GM12878 (cell line): ENCODE data around the gene LTBP4. TPM values are rescaled to one million over a fixed set of nuclear protein-coding genes. Genes with fewer than 3 reads are reported as not detected.

Source experiments
- BCL11A ChIP-seq: IDR thresholded peaks from 2 replicates; pipeline ENCODE4 v1.6.1; 2011; ENCODE audit warnings: low read depth, low read length
- BCL3 ChIP-seq: IDR thresholded peaks from 2 replicates; pipeline ENCODE4 v1.6.1; 2011; ENCODE audit warnings: borderline replicate concordance, low read depth, mild to moderate bottlenecking, moderate library complexity, low read length; ENCODE audit not compliant: insufficient read depth, poor library complexity, severe bottlenecking
- BMI1 ChIP-seq: fragments of 450-650 bp; IDR thresholded peaks from 2 replicates; pipeline ENCODE4 v1.6.1; 2016; ENCODE audit warnings: mild to moderate bottlenecking, moderate library complexity, borderline replicate concordance
- CBFB ChIP-seq: IDR thresholded peaks from 2 replicates; pipeline ENCODE4 v1.6.1; 2016; ENCODE audit warnings: antibody characterized with exemption, low read depth
- CREM ChIP-seq: IDR thresholded peaks from 2 replicates; pipeline ENCODE4 v1.6.1; 2014; ENCODE audit warnings: antibody characterized with exemption, low read depth
- EGR1 ChIP-seq, 2 experiments: IDR thresholded peaks; 1 replicate in 1 of 2; 2 replicates in 1 of 2; pipeline ENCODE4 v1.6.1; 2011 to 2012; ENCODE audit warnings: low read depth in 2 of 2, low read length in 2 of 2, borderline replicate concordance in 1 of 2, mild to moderate bottlenecking in 1 of 2, moderate library complexity in 1 of 2
- ESRRA ChIP-seq: IDR thresholded peaks from 2 replicates; pipeline ENCODE4 v1.6.1; 2012; ENCODE audit warnings: mild to moderate bottlenecking, low read length, improper control_type of control experiment
- ETV6 ChIP-seq, 2 experiments: fragments of 450-650 bp in 1 of 2; IDR thresholded peaks in 1 of 2; conservative IDR thresholded peaks in 1 of 2; 2 replicates each; pipeline ENCODE4 v1.6.1; 2014; ENCODE audit warnings: antibody characterized with exemption in 1 of 2, borderline replicate concordance in 1 of 2, low read depth in 1 of 2, mild to moderate bottlenecking in 1 of 2, moderate library complexity in 1 of 2
- FOXM1 ChIP-seq: IDR thresholded peaks from 2 replicates; pipeline ENCODE4 v1.6.1; 2012; ENCODE audit warnings: low read depth, mild to moderate bottlenecking, inconsistent platforms, low read length, moderate library complexity
- GABPA ChIP-seq: IDR thresholded peaks from 2 replicates; pipeline ENCODE4 v1.6.1; 2014; ENCODE audit warnings: antibody characterized with exemption, low read depth, mild to moderate bottlenecking, inconsistent platforms
- IRF4 ChIP-seq: IDR thresholded peaks from 2 replicates; pipeline ENCODE4 v1.6.1; 2011; ENCODE audit warnings: low read depth, low read length
- NBN ChIP-seq: fragments of 450-650 bp; IDR thresholded peaks from 2 replicates; pipeline ENCODE4 v1.6.1; 2016
- NFIC ChIP-seq: IDR thresholded peaks from 2 replicates; pipeline ENCODE4 v1.6.1; 2012; ENCODE audit warnings: low read depth, mild to moderate bottlenecking, inconsistent platforms, low read length, moderate library complexity
- NFXL1 ChIP-seq: fragments of 450-650 bp; IDR thresholded peaks from 2 replicates; pipeline ENCODE4 v1.6.1; 2017; ENCODE audit warnings: antibody characterized with exemption, mild to moderate bottlenecking, borderline replicate concordance
- NFYB ChIP-seq: IDR thresholded peaks from 2 replicates; pipeline ENCODE4 v1.6.1; 2011; ENCODE audit warnings: low read depth, mild to moderate bottlenecking, low read length, improper control_type of control experiment, moderate library complexity; ENCODE audit not compliant: insufficient read depth
- POLR2AphosphoS2 ChIP-seq: IDR thresholded peaks from 2 replicates; pipeline ENCODE4 v1.6.1; 2011; ENCODE audit warnings: low read depth, mild to moderate bottlenecking, low read length, improper control_type of control experiment, moderate library complexity
- RUNX3 ChIP-seq: IDR thresholded peaks from 2 replicates; pipeline ENCODE4 v1.6.1; 2012; ENCODE audit warnings: low read length, inconsistent platforms
- SIN3A ChIP-seq: IDR thresholded peaks from 2 replicates; pipeline ENCODE4 v1.6.1; 2012; ENCODE audit warnings: low read depth, low read length, improper control_type of control experiment
- SIX5 ChIP-seq: IDR thresholded peaks from 2 replicates; pipeline ENCODE4 v1.6.1; 2011; ENCODE audit warnings: mild to moderate bottlenecking, low read depth, low read length, moderate library complexity; ENCODE audit not compliant: severe bottlenecking
- SP1 ChIP-seq: IDR thresholded peaks from one replicate; pipeline ENCODE4 v1.6.1; 2011; ENCODE audit warnings: low read depth, low read length
- STAT3 ChIP-seq: IDR thresholded peaks from 2 replicates; pipeline ENCODE4 v1.6.1; 2011; ENCODE audit warnings: low read depth, low read length, improper control_type of control experiment
- TCF12 ChIP-seq: IDR thresholded peaks from 2 replicates; pipeline ENCODE4 v1.6.1; 2011; ENCODE audit warnings: low read depth, mild to moderate bottlenecking, low read length
- WRNIP1 ChIP-seq: IDR thresholded peaks from 2 replicates; pipeline ENCODE4 v1.6.1; 2011; ENCODE audit warnings: low read depth, low read length, improper control_type of control experiment, borderline replicate concordance
- polyA plus RNA-seq, 11 experiments: library from polyadenylated mRNA; depleted of rRNA in 4 of 11; unstranded in 6 of 11; stranded (reverse) in 5 of 11; fragments of >200 nt; fragmentation: Nextera tagmentation in 4 of 11; fragmentation: Illumina TruSeq in 1 of 11; extraction: Ambion mirVana in 4 of 11; extraction: Trizol in 1 of 11; gene quantifications; 1 replicate in 1 of 11; 2 replicates in 10 of 11; pipeline versions ENCODE4 v1.2.1 to v1.2.3, GENCODE V29; 2011 to 2016; ENCODE audit warnings: inconsistent platforms in 2 of 11, missing spikeins in 2 of 11, low read depth in 1 of 11
- total RNA-seq, 4 experiments: library from RNA; depleted of rRNA in 3 of 4; stranded (reverse); fragments of >200 nt in 3 of 4; fragmentation: Illumina TruSeq in 1 of 4; extraction: Trizol in 1 of 4; gene quantifications; 2 replicates each; pipeline versions ENCODE4 v1.2.1 to v1.2.3, GENCODE V29; 2013 to 2021
- TF ChIP-seq, protein P1 (sequence below): fragments of 450-650 bp; IDR thresholded peaks from 2 replicates; pipeline ENCODE4 v1.6.1; 2017; ENCODE audit warnings: mild to moderate bottlenecking, moderate library complexity
- TF ChIP-seq, protein P2 (sequence below): IDR thresholded peaks from 2 replicates; pipeline ENCODE4 v1.6.1; 2011; ENCODE audit warnings: mild to moderate bottlenecking, low read depth, low read length, moderate library complexity; ENCODE audit not compliant: insufficient replicate concordance

Gene LTBP4
- total and polyA plus RNA-seq, 10 of the 15 experiments (the other 5 are each of a cell fraction or from before 2014, with no cell fraction given): 0.09 to 34.6 (median 8.5) TPM; not detected in 1

- TF ChIP-seq, protein P1, sequence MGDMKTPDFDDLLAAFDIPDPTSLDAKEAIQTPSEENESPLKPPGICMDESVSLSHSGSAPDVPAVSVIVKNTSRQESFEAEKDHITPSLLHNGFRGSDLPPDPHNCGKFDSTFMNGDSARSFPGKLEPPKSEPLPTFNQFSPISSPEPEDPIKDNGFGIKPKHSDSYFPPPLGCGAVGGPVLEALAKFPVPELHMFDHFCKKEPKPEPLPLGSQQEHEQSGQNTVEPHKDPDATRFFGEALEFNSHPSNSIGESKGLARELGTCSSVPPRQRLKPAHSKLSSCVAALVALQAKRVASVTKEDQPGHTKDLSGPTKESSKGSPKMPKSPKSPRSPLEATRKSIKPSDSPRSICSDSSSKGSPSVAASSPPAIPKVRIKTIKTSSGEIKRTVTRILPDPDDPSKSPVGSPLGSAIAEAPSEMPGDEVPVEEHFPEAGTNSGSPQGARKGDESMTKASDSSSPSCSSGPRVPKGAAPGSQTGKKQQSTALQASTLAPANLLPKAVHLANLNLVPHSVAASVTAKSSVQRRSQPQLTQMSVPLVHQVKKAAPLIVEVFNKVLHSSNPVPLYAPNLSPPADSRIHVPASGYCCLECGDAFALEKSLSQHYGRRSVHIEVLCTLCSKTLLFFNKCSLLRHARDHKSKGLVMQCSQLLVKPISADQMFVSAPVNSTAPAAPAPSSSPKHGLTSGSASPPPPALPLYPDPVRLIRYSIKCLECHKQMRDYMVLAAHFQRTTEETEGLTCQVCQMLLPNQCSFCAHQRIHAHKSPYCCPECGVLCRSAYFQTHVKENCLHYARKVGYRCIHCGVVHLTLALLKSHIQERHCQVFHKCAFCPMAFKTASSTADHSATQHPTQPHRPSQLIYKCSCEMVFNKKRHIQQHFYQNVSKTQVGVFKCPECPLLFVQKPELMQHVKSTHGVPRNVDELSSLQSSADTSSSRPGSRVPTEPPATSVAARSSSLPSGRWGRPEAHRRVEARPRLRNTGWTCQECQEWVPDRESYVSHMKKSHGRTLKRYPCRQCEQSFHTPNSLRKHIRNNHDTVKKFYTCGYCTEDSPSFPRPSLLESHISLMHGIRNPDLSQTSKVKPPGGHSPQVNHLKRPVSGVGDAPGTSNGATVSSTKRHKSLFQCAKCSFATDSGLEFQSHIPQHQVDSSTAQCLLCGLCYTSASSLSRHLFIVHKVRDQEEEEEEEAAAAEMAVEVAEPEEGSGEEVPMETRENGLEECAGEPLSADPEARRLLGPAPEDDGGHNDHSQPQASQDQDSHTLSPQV: no peak
- TF ChIP-seq NFXL1 (no peak), SIX5 (no peak), IRF4 (no peak), ETV6 (conservative IDR thresholded peaks at IDR 0.05 in 1 of 2, IDR thresholded peaks at IDR 0.05 in 1 of 2; ENCODE audit: borderline replicate concordance in 1 of 2, low read depth in 1 of 2) (no peak; a peak in 1 of 4 replicates), SP1 (peak; percentile 93), NBN (no peak), EGR1 (IDR thresholded peaks at IDR 0.05; ENCODE audit: borderline replicate concordance in 1 of 2, low read depth in 2 of 2, low read length in 2 of 2) (0 out of 3 replicates have a peak, but pooled peaks of 1 of the 2 experiments have one; percentile 26), RUNX3 (peak; percentile 45; the same call in 1 of the 2 replicates), CBFB (peak; percentile 25; the same call in 1 of the 2 replicates), NFIC (no peak), ESRRA (no peak), TCF12 (no peak), WRNIP1 (no peak), STAT3 (no peak), GABPA (no peak), NFYB (no peak), BCL11A (no peak), BCL3 (no peak), BMI1 (no peak), POLR2AphosphoS2 (no peak), FOXM1 (no peak), CREM (no peak), SIN3A (0 out of 2 replicates have a peak, but pooled peaks have one; percentile 51)
- TF ChIP-seq, protein P2, sequence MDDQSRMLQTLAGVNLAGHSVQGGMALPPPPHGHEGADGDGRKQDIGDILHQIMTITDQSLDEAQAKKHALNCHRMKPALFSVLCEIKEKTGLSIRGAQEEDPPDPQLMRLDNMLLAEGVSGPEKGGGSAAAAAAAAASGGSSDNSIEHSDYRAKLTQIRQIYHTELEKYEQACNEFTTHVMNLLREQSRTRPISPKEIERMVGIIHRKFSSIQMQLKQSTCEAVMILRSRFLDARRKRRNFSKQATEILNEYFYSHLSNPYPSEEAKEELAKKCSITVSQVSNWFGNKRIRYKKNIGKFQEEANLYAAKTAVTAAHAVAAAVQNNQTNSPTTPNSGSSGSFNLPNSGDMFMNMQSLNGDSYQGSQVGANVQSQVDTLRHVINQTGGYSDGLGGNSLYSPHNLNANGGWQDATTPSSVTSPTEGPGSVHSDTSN: no peak
Observed at GRCh38 chr19:40614622-40615411, 13.6 kb downstream of the LTBP4 start (continued).
